Right ventricle myocardium inferior (tissue), 1 donor: Measurements from ENCODE around the gene PRKCA. TPM values are rescaled to one million over a fixed set of nuclear protein-coding genes. Genes with fewer than 3 reads are reported as not detected.

Source experiments
- ATAC-seq: fragments of 200-7000 bp; cut with Tn5 transposase; one replicate; pipeline ENCODE4 v1.9.1; 2020; ENCODE audit warnings: mild to moderate bottlenecking, moderate library complexity
- DNase-seq: peaks from one replicate; pipeline ENCODE4 v3.0.0; 2021; ENCODE audit errors: missing footprints
- intact Hi-C: fragments of 100-400 bp; cut with DNase I; formaldehyde crosslinking; loops from one replicate; pipeline ENCODE4 v1.11.0; 2022
- total RNA-seq: library from RNA; stranded (reverse); fragmentation: NEBNext Ultra II Directional; extraction: Animal tissue kit (Norgen Biotek cat#: 25700); gene quantifications from one replicate; pipeline ENCODE4 v1.2.1, GENCODE V29; 2021
- donor health status: DM: no; HTN: yes; CAD: no; lungs with severe emphysema.

Gene PRKCA
- total RNA-seq, 1 donor from 2014 or later: 6.9 TPM

GRCh38 chr17:66422186-66422585 lies 119.8 kb downstream of the PRKCA start:
- no peak for ATAC-seq
- intact Hi-C loops: no loop called here
- no peak for DNase-seq

GRCh38 chr17:66423056-66423955 lies 120.9 kb downstream of the PRKCA start:
- DNase-seq: no peak

GRCh38 chr17:66425756-66426396 lies 123.5 kb downstream of the PRKCA start:
- ATAC-seq (no peak), DNase-seq (no peak)
- intact Hi-C loops: no loop called here

More at GRCh38 chr17:66423056-66423955, 120.9 kb downstream of the PRKCA start:
- intact Hi-C loops: no loop called here
- ATAC-seq: no peak

- intact Hi-C loops: no loop called here
- DNase-seq (no peak), ATAC-seq (no peak)
These were observed 124.1 kb downstream of the PRKCA start for GRCh38 chr17:66426397-66427033.

- ATAC-seq (no peak), DNase-seq (no peak)
- intact Hi-C loops: no loop called here
These were observed 124.7 kb downstream of the PRKCA start for GRCh38 chr17:66427134-66427533.

- no peak for ATAC-seq
- no peak for DNase-seq
- intact Hi-C loops: no loop called here
These were observed 127.3 kb downstream of the PRKCA start for GRCh38 chr17:66429680-66430079.

GRCh38 chr17:66430846-66431795 lies 128.7 kb downstream of the PRKCA start:
- DNase-seq: no peak
- peak; percentile 44 for ATAC-seq
- intact Hi-C loops: no loop called here

GRCh38 chr17:66431910-66432309 lies 129.5 kb downstream of the PRKCA start:
- ATAC-seq (no peak), DNase-seq (no peak)
- intact Hi-C loops: no loop called here

- no peak for ATAC-seq
- no peak for DNase-seq
- intact Hi-C loops: no loop called here
These were observed 130.1 kb downstream of the PRKCA start for GRCh38 chr17:66432411-66432957.

GRCh38 chr17:66432996-66433551 lies 130.7 kb downstream of the PRKCA start:
- ATAC-seq: no peak
- DNase-seq: no peak
- intact Hi-C loops: no loop called here

GRCh38 chr17:66435182-66435581 lies 132.8 kb downstream of the PRKCA start:
- DNase-seq: no peak
- ATAC-seq: no peak
- intact Hi-C loops: no loop called here

- intact Hi-C loops: no loop called here
- DNase-seq (no peak), ATAC-seq (no peak)
These were observed 134.2 kb downstream of the PRKCA start for GRCh38 chr17:66436631-66437030.

- DNase-seq (no peak), ATAC-seq (no peak)
- intact Hi-C loops: no loop called here
These were observed 135.1 kb downstream of the PRKCA start for GRCh38 chr17:66437476-66438026.

- ATAC-seq: no peak
- intact Hi-C loops: no loop called here
- no peak for DNase-seq
These were observed 135.7 kb downstream of the PRKCA start for GRCh38 chr17:66438101-66438500.

- intact Hi-C loops: no loop called here
- DNase-seq (no peak), ATAC-seq (peak; percentile 10)
These were observed 138.8 kb downstream of the PRKCA start for GRCh38 chr17:66441101-66441661.

GRCh38 chr17:66443166-66443565 lies 140.8 kb downstream of the PRKCA start:
- ATAC-seq: no peak
- DNase-seq: no peak
- intact Hi-C loops: no loop called here

- intact Hi-C loops: no loop called here
- DNase-seq: no peak
- ATAC-seq: no peak
These were observed 141.2 kb downstream of the PRKCA start for GRCh38 chr17:66443606-66444005.

GRCh38 chr17:66444031-66444430 lies 141.6 kb downstream of the PRKCA start:
- DNase-seq (no peak), ATAC-seq (no peak)
- intact Hi-C loops: no loop called here
